GM12872 (cell line): ENCODE measurements around the gene TSPO.

Experiments used
- TF ChIP-seq, protein P1 (sequence below): IDR thresholded peaks from 3 replicates; pipeline ENCODE4 v1.5.1; 2011; ENCODE audit warnings: low read depth, mild to moderate bottlenecking, low read length, moderate library complexity; ENCODE audit not compliant: insufficient read depth

The TSPO gene

DNA sequence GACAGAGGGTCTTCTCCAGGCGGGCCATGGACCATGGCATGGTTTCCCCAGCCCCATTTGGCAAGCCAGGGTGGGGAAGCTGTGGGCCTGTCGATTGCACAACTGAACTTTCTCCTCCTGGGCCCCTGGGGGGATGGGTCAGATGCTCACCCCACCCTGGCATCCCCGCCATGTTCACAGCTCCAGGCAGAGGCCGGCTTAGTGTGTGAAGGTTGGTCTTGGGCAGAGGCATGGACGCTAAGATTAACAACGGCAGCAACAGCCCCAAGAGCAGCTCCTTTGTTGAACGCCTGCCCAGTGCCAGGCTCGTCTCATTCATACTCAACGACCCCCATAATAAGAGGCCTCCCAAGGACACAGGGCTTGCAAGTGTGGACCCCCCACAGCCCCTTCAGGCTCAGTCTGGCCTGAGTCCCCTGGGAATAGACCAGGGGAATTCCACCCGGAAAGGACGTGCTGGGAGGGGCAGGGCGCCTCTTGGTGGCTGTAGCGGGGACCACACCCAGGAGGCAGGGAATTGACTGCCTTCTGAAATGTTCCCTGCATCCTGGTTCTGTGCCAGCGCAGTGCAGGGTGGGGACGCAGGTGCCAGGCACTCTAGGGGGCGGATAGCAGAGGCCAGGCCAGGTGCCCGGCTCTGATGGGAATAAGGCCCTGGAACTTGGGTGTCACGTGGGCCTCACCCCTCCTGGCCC lies 8.3 kb downstream of the TSPO start:
- TF ChIP-seq, protein P1, sequence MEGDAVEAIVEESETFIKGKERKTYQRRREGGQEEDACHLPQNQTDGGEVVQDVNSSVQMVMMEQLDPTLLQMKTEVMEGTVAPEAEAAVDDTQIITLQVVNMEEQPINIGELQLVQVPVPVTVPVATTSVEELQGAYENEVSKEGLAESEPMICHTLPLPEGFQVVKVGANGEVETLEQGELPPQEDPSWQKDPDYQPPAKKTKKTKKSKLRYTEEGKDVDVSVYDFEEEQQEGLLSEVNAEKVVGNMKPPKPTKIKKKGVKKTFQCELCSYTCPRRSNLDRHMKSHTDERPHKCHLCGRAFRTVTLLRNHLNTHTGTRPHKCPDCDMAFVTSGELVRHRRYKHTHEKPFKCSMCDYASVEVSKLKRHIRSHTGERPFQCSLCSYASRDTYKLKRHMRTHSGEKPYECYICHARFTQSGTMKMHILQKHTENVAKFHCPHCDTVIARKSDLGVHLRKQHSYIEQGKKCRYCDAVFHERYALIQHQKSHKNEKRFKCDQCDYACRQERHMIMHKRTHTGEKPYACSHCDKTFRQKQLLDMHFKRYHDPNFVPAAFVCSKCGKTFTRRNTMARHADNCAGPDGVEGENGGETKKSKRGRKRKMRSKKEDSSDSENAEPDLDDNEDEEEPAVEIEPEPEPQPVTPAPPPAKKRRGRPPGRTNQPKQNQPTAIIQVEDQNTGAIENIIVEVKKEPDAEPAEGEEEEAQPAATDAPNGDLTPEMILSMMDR: peak; percentile 50

DNA sequence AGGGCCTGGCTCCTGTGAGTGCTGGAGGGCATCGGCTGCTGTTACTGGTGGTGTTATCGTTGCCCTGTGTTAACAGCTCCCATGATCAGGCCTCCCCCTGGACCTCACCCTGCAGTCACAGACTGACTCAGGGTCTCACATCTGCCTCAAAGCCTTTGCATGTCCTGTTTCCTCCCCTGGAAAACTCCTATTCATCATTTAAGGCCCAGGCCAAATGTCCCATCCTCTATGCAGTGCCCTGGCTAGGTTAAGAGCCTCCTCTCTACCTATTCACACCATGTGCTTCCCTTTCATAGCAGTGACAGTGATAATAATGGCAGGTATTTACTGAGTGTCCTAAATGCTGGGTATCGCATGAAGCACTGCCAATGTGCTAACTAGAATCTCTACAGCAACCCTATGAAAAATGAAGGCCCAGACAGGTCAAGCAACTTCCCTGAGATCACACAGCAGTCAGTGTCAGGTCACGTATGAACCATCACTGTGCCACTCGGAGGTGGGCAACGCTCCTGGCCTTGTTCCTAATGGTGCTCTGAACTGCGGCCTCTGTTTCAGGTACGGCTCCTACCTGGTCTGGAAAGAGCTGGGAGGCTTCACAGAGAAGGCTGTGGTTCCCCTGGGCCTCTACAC lies 9.3 kb downstream of the TSPO start:
- TF ChIP-seq, protein P1: no peak

DNA sequence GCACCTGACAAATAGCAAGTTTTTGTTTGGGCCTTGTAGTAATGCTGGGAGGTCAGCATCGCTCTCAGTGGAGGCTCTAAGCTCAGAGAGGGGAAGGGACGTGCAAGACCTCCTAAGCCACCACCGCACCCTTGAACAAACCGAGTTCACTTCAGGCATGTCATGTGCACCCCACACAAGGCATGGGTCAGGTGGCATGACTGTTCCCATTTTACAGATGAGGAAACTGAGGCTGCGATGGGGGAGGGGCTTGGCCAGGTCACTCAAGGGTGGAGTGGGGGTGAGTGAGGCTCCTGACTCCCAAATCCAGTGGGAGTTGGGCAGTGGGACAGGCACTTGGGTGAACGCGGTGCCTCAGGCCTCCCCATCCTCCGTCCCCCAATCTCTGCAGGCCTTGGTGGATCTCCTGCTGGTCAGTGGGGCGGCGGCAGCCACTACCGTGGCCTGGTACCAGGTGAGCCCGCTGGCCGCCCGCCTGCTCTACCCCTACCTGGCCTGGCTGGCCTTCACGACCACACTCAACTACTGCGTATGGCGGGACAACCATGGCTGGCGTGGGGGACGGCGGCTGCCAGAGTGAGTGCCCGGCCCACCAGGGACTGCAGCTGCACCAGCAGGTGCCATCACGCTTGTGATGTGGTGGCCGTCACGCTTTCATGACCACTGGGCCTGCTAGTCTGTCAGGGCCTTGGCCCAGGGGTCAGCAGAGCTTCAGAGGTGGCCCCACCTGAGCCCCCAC lies 11.2 kb downstream of the TSPO start:
- TF ChIP-seq, protein P1: no peak

DNA sequence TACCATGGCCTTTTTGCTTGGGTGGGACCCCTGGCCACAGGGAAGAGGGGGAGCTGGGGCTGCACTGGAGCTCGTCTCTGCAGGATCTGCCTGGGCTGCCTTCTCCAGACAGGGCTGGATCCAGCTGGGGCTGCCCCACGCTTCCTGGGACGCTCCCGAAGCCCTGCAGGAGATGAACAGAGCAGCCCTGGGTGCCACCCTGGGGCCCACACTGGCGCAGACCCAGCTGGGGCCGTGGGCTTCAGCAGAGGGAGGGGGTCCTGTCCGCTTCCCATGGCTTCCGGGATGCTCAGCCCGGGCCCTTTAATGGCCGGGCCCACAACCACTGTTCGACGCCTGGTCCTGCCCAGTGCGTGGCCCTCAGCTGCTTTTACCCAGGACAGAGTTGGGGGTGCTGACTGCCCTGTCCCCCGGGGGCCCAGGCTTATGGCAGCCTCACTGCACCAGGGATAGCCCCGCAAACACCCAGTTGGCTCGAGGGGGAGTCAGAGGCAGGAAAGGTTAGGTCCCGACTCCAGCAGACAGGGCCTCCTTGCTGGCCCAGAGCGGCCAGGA lies 12.0 kb downstream of the TSPO start:
- TF ChIP-seq, protein P1: no peak

DNA sequence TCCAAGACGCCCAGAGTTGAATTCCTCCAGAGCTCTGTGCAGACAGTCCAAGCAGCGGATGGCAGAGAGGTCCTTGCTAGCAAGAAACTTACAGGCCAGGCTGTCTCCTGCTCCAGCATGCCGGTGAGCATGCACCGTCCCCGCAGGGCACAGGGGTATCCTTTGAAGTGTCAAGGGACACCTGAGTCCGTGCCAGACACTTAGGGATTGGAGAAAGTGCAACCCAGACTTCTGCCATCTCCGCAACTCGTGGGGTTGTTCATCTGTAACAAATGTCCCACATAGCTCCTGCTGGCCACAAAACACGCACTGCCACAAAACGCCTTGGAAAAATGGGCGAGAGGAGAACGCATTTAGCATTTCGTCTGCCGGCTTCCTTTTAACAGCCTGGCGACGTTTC lies 13.3 kb downstream of the TSPO start:
- TF ChIP-seq, protein P1: no peak

DNA sequence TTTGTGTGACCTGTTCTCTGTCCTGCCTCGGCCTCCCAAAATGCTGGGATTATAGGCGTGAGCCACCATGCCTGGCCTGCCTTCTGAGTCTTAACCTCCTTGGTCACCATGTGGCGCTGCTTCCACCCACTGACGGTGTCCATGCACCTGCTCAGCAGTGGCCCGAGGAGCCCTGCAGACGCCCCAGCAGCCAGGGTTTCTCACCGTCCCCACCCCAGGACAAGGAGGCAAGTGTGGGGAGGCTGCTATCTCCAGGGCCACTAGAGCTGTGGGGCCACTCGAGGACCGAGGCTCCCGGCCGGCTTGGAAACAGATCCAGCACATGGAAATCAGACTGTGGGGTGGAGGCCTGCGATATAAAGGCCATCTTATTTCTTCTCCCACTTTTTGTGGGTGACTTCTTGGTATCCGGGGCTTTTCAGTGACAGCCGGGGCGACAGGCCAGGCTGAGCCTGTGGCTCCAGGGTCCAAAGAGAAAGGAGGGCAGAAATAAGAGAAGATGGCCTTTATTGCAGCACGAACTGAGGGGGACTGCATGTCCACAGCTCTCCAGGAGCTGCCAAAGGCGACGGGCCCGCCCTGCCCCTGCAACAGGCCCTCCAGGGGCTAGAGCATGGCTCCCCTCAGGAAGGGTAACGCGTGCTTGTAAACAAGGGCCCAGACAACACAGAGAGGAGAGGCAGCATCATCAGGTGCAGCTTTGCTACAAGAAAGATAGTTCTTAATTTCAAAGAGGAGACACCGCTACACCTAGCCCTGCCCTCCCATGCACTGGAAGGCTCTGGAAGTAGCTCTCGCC lies 15.0 kb downstream of the TSPO start:
- TF ChIP-seq, protein P1: no peak
